GM12878 (cell line): Measurements from ENCODE around the gene SLC7A1.

Experiments
- BHLHE40 ChIP-seq, 2 experiments: fragments of 450-650 bp in 1 of 2; IDR thresholded peaks; 2 replicates each; pipeline ENCODE4 v1.6.1; 2011 to 2017; ENCODE audit warnings: low read depth in 2 of 2, borderline replicate concordance in 1 of 2, improper control_type of control experiment in 1 of 2, low read length in 1 of 2, mild to moderate bottlenecking in 1 of 2
- CBX3 ChIP-seq: fragments of 200-600 bp; sonication (generic); IDR thresholded peaks from 2 replicates; pipeline ENCODE4 v1.6.1; 2016; ENCODE audit warnings: low read depth, borderline replicate concordance
- SRF ChIP-seq, 2 experiments: IDR thresholded peaks; 2 replicates each; pipeline ENCODE4 v1.6.1; 2011; ENCODE audit warnings: low read depth in 2 of 2, low read length in 2 of 2, mild to moderate bottlenecking in 1 of 2, moderate library complexity in 1 of 2
- ZNF687 ChIP-seq: fragments of 450-650 bp; IDR thresholded peaks from 2 replicates; pipeline ENCODE4 v1.6.1; 2017; ENCODE audit warnings: mild to moderate bottlenecking, moderate library complexity
- ZSCAN29 ChIP-seq: fragments of 450-650 bp; IDR thresholded peaks from 2 replicates; pipeline ENCODE4 v1.6.1; 2017; ENCODE audit warnings: mild to moderate bottlenecking, moderate library complexity
- ZZZ3 ChIP-seq: IDR thresholded peaks from 2 replicates; pipeline ENCODE4 v1.6.1; 2011; ENCODE audit warnings: low read depth; ENCODE audit not compliant: control insufficient read depth, insufficient read length
- TF ChIP-seq, protein P1 (sequence below), 3 experiments: IDR thresholded peaks in 2 of 3; conservative IDR thresholded peaks in 1 of 3; 2 replicates each; pipeline ENCODE4 v1.5.1; 2011; ENCODE audit warnings: low read depth in 3 of 3, low read length in 3 of 3, mild to moderate bottlenecking in 3 of 3, control low read depth in 2 of 3, moderate library complexity in 2 of 3, inconsistent platforms in 1 of 3, mixed read lengths in 1 of 3; ENCODE audit not compliant: control insufficient read depth in 2 of 3, insufficient read depth in 1 of 3; ENCODE audit errors: extremely low read depth in 1 of 3

- TF ChIP-seq BHLHE40 (IDR thresholded peaks at IDR 0.05; ENCODE audit: borderline replicate concordance in 1 of 2, low read depth in 2 of 2, low read length in 1 of 2) = no peak
- TF ChIP-seq ZSCAN29 = no peak
- TF ChIP-seq SRF (IDR thresholded peaks at IDR 0.05; ENCODE audit: low read depth in 2 of 2, low read length in 2 of 2) = no peak
- TF ChIP-seq ZZZ3 = no peak
- TF ChIP-seq CBX3 = no peak
- TF ChIP-seq, protein P1, sequence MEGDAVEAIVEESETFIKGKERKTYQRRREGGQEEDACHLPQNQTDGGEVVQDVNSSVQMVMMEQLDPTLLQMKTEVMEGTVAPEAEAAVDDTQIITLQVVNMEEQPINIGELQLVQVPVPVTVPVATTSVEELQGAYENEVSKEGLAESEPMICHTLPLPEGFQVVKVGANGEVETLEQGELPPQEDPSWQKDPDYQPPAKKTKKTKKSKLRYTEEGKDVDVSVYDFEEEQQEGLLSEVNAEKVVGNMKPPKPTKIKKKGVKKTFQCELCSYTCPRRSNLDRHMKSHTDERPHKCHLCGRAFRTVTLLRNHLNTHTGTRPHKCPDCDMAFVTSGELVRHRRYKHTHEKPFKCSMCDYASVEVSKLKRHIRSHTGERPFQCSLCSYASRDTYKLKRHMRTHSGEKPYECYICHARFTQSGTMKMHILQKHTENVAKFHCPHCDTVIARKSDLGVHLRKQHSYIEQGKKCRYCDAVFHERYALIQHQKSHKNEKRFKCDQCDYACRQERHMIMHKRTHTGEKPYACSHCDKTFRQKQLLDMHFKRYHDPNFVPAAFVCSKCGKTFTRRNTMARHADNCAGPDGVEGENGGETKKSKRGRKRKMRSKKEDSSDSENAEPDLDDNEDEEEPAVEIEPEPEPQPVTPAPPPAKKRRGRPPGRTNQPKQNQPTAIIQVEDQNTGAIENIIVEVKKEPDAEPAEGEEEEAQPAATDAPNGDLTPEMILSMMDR (IDR thresholded peaks at IDR 0.05 in 2 of 3, conservative IDR thresholded peaks at IDR 0.05 in 1 of 3; ENCODE audit: control insufficient read depth in 2 of 3, extremely low read depth in 1 of 3, insufficient read depth in 1 of 3, low read depth in 3 of 3, low read length in 3 of 3) = no peak
- no peak for TF ChIP-seq ZNF687
Measured at GRCh38 chr13:29473166-29473565, 122.3 kb downstream of the SLC7A1 start.
